Activated CD4-positive, alpha-beta T cell treated with anti-CD3 and anti-CD28 coated beads for 4 hours (primary cell): ENCODE data around the gene LPA.

Experiments
- DNase-seq, 2 donors: peaks; one replicate each; pipeline ENCODE4 v3.0.0-alpha.2; 2020

The LPA gene

DNA sequence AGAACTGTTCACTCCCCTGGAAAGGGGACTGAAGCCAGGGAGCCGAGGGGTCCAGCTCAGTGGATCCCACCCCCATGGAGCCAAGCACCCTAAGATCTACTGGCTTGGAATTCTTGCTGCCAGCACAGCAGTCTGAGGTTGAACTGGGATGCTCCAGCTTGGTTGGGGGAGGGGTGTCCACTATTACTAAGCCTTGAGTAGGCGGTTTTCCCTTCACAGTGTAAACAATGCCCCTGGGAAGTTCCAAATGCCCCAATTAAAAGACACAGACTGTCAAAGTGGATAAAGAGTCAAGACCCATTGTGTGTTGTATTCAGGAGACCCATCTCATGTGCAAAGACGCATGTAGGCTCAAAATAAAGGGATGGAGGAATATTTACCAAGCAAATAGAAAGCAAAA is 150.2 kb downstream of the LPA start:
- DNase-seq, result no peak

DNA sequence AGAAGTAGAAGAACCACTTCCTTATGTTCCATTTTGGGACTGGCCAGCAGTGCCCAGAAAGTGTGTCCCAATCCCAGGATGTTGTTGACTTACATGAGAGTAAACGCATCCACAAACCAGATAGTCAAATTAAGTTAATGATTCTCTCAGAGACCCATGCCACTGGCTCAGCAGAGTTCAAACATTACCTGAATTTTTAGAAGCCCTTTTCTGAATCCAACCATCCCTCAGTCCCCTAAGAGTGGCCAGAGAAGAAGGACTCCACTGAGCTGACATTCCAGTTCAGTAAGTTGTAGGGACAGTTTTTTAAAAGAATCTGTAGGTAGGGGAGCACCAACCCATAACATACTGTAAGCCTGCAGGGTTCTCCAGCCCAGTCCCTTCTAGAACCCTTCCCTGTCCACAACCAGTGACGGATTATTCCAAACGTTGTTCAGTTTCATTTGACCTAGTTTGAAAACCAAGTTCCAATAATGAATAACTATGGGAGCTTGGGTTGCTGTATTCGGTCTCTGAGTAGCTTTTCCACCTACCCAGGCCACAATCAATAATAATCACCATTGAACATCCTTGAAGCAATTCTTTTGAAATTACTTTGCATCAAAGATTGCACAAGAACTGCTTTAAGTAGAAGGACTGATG is 153.0 kb downstream of the LPA start:
- DNase-seq, result no peak

DNA sequence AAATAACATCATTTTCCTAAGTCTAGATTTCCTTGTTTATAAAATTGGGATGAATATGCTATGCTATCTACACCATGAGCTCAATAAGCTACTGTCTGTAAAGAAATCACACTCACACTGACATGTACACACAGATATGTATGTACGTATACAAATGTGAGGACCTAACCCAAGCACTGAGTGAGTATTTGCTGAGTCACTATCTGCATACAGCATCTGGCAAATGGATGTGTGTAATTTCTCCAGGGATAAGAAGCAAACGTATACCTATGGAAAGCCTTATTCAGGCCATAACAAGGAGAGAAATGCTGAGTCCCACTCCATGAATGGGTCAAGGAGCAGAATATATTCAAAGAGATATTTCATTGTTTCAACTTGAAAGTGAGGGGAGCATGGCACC is 153.9 kb downstream of the LPA start:
- no peak for DNase-seq

GRCh38 chr6:160509610-160510009 is 154.5 kb downstream of the LPA start:
- DNase-seq, result no peak

DNA sequence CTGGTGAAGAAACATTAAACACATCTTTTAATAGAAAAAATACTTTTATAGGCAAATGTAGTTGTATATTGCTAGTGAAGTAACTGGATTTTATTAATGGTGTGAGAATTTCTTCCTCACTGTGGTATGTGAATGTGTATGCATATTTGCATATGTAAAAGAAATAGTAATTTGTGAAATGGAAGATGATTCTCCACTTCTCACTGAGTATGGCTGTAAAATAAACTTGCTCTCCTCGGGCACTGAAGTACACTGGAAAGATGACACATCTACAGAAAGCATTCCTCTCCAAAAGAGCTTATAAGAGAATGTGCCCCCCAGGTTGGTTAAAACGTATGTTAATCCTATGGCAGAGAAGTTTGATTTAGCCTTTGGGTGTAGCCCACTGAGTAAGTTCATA is 155.5 kb downstream of the LPA start:
- no peak for DNase-seq

GRCh38 chr6:160507420-160507819 is 156.7 kb downstream of the LPA start:
- DNase-seq, result no peak

DNA sequence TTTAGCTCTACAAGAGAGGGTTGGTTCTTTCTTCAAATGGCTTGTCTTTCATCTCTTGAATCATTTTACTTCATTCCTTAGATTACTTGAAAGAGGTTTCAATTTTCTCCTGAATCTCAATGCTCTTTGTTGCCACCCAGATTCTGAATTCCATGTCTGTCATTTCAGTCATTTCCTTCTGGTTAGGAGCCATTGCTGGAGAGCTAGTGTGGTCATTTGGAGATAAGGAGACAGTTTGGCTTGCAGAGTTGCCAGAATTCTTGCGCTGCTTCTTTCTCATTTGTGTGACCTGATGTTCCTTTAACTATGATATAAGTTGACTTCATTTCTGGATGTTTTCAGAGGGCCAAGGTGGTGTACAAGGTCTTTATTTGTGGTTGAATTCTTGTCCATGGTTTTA is 158.1 kb downstream of the LPA start:
- no peak for DNase-seq

DNA sequence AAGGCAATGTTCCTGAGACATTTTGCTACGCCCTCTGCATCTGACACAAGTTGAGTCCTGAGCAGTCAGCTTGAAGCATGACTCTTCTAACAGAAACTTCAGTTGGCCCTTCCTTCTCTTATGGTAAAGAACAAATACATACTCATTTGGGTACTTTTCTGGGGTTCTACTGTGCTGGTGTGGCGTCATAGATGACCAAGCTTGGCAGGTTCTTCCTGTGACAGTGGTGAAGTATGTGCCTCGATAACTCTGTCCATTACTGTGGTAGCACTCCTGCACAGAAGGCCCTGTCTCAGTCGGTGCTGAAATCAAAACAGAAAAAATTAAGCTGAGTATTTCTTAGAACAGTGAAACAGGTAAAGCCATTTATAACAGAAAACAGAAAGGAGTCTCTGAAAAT is 163.4 kb downstream of the LPA start:
- no peak for DNase-seq

DNA sequence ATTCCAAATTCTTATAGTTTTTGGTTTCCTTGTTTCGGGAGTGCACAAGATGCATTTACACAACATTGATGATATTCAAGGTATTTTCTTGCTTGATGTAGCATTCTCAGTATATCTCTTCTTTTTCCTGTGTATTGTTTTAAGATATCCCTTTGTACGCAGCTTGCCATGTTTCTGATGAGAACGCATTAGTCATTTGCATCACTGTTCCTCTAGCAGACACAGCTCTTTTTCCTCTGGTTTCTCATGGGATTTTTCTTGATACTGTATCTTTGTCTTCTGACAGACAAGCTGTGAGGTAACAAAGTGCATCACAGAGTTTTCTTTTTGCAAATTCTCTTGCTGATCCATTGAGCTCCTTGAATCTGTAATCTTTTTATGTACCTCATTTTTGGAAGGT is 169.5 kb downstream of the LPA start:
- no peak for DNase-seq

GRCh38 chr6:160489091-160489490 is 175.0 kb downstream of the LPA start:
- DNase-seq, result no peak

- no peak for DNase-seq
Measured at GRCh38 chr6:160487116-160487515, 177.0 kb downstream of the LPA start.
